ENCODE data around the gene ADAM19.

The ADAM19 gene

DNA sequence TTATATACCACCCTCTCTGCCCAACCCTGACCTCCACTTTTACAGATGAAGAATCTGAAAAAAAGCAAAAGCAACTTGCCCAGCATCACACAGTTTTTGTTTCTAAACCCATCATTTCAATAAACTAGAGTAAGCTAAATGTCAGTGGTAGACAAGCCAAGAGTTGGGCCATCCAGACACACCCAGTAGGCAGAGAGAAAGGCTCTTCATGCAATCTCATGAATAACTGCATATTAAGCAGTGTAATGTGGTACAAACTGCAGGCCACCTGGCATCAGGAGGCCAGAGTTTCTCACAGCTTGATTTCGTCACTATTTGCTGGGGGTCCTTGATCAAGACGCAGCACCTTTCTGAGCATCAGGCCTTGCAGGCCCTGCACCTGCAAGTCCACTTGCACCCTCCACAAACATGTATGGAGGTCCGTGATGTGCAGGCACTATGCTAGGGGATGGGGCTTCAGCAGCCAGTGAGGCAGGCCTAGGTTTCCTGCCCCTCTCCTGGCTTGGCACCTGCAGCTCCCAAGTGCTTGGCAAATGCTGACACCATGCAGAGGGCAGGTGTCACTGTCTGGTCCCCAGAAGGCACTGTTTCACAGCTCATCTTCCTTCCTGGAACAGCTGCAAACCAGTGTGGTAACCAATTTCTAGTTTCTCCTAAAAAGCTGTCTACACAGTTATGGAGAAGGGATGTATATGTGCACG lies 29.8 kb downstream of the ADAM19 start:
- no peak overlapping the region for H3K9ac ChIP-seq (ENCODE audit: low read depth, low read length)

DNA sequence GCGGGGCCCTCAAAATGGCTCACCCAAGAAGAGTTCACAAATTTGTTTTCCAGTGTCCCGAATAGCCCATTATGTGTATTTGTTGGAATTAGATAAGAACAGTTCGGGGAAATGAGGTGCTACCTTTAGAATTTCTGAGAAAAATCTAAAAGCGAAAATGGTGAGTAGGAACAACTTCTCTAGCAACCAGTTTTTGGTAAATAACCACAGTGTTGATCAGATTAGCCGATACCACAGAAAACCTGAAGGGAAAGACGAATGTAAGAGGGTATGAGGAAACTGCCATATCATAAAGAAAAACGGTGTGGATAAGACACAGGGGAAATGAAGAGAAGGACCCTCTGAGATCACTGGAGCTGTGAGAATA lies 31.0 kb downstream of the ADAM19 start:
- H3K27me3 ChIP-seq (ENCODE audit: insufficient read depth, low read length) = no peaks in the 10 kb centered on the region
- no peak overlapping the region for H3K4me3 ChIP-seq (ENCODE audit: low read length)
- H3K4me1 ChIP-seq (ENCODE audit: insufficient read depth, low read length) = peaks cover 12% of the 10 kb centered on the region; the same call in 1 of the 2 replicates
- no peak overlapping the region for H3K9ac ChIP-seq (ENCODE audit: low read depth, low read length)
- H3K36me3 ChIP-seq (ENCODE audit: insufficient read depth, low read depth, low read length) = no peaks in the 10 kb centered on the region
- H3K27ac ChIP-seq (ENCODE audit: low read length) = no peak overlapping the region
- no peaks in the 10 kb centered on the region for H3K9me3 ChIP-seq (ENCODE audit: insufficient read depth, low read depth, low read length)

More for the DNA sequence above, 29.8 kb downstream of the ADAM19 start:
- Histone ChIP-seq H3K4me3 (ENCODE audit: low read length) (no peak overlapping the region), H3K4me1 (ENCODE audit: insufficient read depth, low read length) (peaks cover 11% of the 10 kb centered on the region; the same call in 1 of the 2 replicates), H3K9me3 (ENCODE audit: insufficient read depth, low read depth, low read length) (no peaks in the 10 kb centered on the region), H3K27me3 (ENCODE audit: insufficient read depth, low read length) (no peaks in the 10 kb centered on the region), H3K36me3 (ENCODE audit: insufficient read depth, low read depth, low read length) (no peaks in the 10 kb centered on the region), H3K27ac (ENCODE audit: low read length) (no peak overlapping the region)

DNA sequence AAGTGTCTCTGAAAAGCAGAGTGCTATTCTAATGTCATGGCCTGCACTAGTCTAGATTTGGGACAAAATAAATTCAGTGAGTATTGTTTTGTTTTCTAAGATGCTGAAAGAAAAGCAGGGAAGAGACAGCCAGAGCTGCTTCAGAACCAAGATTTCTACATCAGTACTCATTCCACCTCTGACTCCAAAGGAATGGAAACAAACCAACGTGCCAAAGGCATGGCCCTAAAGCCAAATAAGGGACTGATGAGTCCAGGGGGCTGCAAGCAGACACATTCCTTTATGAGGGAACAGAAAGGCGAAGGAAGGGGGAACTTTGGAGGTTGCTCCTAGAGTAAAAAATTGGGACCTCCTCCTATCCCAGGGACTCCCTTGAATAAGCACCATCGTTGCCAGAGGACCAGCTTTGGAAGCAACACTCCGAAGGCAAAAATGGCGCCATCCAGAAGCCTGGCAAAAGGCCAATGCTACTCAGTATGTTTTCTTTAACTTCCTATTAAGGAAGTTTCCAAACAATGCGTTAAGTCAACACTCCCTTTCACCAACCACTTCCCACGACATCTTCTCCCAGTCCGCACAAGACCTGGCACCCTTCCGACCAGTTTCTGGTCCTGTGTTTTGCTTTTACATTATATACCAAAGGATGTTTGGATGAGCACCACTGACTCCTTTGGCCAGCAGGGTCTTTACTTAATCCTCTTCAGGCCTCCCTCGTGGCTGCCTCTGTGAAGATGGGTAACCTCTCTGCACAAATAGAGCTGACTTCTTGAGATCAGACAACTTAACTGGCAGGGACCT lies 31.6 kb downstream of the ADAM19 start:
- H3K9me3 ChIP-seq (ENCODE audit: insufficient read depth, low read depth, low read length) = no peaks in the 10 kb centered on the region
- H3K4me1 ChIP-seq (ENCODE audit: insufficient read depth, low read length) = peaks cover 12% of the 10 kb centered on the region; the same call in 1 of the 2 replicates
- H3K4me3 ChIP-seq (ENCODE audit: low read length) = no peak overlapping the region
- no peaks in the 10 kb centered on the region for H3K27me3 ChIP-seq (ENCODE audit: insufficient read depth, low read length)
- no peaks in the 10 kb centered on the region for H3K36me3 ChIP-seq (ENCODE audit: insufficient read depth, low read depth, low read length)
- H3K27ac ChIP-seq (ENCODE audit: low read length) = no peak overlapping the region
- no peak overlapping the region for H3K9ac ChIP-seq (ENCODE audit: low read depth, low read length)

DNA sequence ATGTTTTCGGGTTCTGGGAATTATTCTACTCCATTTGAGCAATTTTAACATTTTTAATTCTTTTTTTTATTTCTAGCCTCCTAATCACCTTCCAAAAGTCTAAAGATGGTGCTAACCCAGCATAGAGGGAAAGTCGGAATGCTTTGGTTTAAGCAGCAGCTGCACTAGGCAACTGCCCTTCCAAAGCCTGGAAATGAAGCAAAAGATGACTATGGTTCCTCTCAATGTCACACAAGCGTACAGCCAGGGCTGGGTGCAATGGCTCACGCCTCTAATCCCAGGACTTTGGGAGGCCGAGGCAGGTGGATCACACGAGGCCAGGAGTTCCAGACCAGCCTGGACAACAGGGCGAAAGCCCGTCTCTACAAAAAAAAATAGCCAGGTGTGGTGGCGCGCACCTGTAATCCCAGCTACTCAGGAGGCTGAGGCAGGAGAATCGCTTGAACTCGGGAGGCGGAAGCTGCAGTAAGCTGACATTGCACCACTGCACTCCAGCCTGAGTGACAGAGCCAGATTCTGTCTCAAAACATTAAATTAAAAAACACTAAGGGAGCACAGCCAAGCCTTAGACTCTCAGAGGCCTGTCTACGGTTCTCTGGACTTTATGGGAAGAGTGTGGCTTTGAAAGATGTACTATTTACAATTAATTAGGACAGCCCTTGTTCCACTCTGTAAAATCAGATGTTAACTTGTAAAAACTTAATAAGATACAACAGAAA lies 33.1 kb downstream of the ADAM19 start:
- Histone ChIP-seq H3K27me3 (ENCODE audit: insufficient read depth, low read length) (no peaks in the 10 kb centered on the region), H3K36me3 (ENCODE audit: insufficient read depth, low read depth, low read length) (0 out of 2 replicates have a peak, but pooled peaks cover 2% of the 10 kb centered on the region), H3K9me3 (ENCODE audit: insufficient read depth, low read depth, low read length) (no peaks in the 10 kb centered on the region), H3K27ac (ENCODE audit: low read length) (no peak overlapping the region), H3K4me1 (ENCODE audit: insufficient read depth, low read length) (peaks cover 12% of the 10 kb centered on the region; the same call in 1 of the 2 replicates), H3K9ac (ENCODE audit: low read depth, low read length) (no peak overlapping the region), H3K4me3 (ENCODE audit: low read length) (no peak overlapping the region)

DNA sequence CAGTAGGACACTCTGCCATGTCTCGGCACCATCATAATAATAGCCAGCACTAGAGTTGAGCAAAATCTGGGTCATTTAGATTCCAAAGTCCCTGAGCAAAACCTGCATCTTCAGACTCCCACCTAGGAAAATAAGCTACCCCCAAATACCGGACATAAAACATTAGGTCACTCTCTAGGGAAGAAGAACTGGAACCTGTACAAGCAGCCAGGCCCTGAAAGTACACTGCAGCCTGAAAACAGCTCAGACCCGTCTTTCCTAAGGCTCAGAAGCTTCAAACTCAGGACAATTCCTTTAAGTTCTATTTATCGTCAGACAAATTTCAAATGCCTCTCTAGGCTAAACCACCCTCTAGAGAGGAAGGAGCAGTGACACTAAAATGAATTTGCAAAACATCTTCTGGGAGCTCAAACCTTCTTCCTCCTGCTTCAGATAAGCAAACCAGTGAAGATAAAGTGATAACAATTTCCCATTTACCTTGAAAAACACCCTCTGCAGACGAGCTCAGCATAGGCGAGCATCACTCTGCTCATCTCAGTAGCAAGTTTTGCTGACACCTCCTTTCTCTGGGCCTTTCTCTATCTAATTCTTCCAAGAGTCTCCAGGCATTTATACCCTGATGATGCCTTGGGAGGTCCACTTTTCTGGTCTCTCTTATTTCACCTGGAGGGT lies 34.0 kb downstream of the ADAM19 start:
- H3K4me1 ChIP-seq (ENCODE audit: insufficient read depth, low read length) = peaks cover 12% of the 10 kb centered on the region; the same call in 1 of the 2 replicates
- no peak overlapping the region for H3K4me3 ChIP-seq (ENCODE audit: low read length)
- H3K27ac ChIP-seq (ENCODE audit: low read length) = no peak overlapping the region
- no peak overlapping the region for H3K9ac ChIP-seq (ENCODE audit: low read depth, low read length)
- H3K9me3 ChIP-seq (ENCODE audit: insufficient read depth, low read depth, low read length) = no peaks in the 10 kb centered on the region
- H3K36me3 ChIP-seq (ENCODE audit: insufficient read depth, low read depth, low read length) = peaks cover 3% of the 10 kb centered on the region; the same call in 1 of the 2 replicates
- H3K27me3 ChIP-seq (ENCODE audit: insufficient read depth, low read length) = no peaks in the 10 kb centered on the region

DNA sequence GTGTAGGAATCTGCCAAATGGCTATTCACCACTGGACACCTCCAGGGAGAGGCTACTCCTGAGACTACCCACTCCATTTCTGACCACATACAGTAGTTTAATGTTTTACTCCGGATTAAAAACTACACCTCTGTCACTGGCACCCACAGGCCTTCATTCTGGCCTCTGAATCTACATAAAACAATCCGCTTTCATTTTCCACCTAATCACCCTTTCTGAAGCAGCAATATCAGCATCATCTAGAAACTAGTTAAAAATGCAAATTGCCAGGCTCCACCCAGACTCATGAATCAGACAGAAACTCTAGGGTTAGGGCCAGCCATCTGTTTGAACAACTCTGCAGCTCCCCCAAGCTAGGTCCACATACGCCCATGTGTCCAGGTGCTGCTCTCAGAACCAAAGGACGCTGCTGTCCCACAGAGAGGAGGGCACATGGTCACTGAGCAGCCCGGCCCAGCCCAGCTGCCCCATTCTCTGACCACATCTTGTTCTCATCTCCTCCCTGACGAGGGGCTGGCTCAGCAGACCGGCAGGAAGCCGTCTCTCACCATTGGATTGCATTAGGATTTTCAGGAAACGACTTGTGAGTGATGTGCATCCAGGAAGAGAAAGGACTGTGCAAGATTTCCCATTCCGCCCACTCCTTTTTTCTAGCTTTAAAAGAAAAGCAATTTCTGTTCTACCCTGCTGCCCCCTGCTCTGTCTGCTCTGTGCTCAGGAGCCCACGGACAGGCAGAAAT lies 34.7 kb downstream of the ADAM19 start:
- Histone ChIP-seq H3K4me3 (ENCODE audit: low read length) (no peak overlapping the region), H3K4me1 (ENCODE audit: insufficient read depth, low read length) (peaks cover 12% of the 10 kb centered on the region; the same call in 1 of the 2 replicates), H3K27me3 (ENCODE audit: insufficient read depth, low read length) (no peaks in the 10 kb centered on the region), H3K9ac (ENCODE audit: low read depth, low read length) (no peak overlapping the region), H3K9me3 (ENCODE audit: insufficient read depth, low read depth, low read length) (no peaks in the 10 kb centered on the region), H3K27ac (ENCODE audit: low read length) (no peak overlapping the region), H3K36me3 (ENCODE audit: insufficient read depth, low read depth, low read length) (peaks cover 3% of the 10 kb centered on the region; the same call in 1 of the 2 replicates)

DNA sequence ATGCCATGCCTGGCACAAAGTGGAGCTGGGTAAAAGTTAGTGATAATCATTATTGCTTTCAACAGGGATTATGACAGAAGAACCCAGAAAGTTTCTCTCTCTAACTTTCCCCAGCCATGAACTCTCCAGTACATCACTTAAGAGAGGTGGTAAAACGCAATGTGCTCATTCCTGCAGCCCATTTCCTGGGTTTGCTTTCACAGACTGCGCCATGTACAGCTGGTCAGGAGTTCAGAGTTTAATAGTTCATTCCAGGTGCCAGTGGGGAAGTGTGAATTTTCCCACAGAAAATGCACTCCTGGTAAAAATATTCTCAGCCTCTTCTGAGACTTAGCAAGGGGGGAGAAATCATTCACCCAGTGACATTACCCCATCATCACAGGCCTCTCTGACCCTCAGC lies 35.5 kb downstream of the ADAM19 start:
- Histone ChIP-seq H3K36me3 (ENCODE audit: insufficient read depth, low read depth, low read length) (peaks cover 3% of the 10 kb centered on the region; the same call in 1 of the 2 replicates), H3K9ac (ENCODE audit: low read depth, low read length) (no peak overlapping the region), H3K9me3 (ENCODE audit: insufficient read depth, low read depth, low read length) (no peaks in the 10 kb centered on the region), H3K4me1 (ENCODE audit: insufficient read depth, low read length) (peaks cover 12% of the 10 kb centered on the region; the same call in 1 of the 2 replicates), H3K27ac (ENCODE audit: low read length) (no peak overlapping the region), H3K4me3 (ENCODE audit: low read length) (no peak overlapping the region), H3K27me3 (ENCODE audit: insufficient read depth, low read length) (no peaks in the 10 kb centered on the region)

DNA sequence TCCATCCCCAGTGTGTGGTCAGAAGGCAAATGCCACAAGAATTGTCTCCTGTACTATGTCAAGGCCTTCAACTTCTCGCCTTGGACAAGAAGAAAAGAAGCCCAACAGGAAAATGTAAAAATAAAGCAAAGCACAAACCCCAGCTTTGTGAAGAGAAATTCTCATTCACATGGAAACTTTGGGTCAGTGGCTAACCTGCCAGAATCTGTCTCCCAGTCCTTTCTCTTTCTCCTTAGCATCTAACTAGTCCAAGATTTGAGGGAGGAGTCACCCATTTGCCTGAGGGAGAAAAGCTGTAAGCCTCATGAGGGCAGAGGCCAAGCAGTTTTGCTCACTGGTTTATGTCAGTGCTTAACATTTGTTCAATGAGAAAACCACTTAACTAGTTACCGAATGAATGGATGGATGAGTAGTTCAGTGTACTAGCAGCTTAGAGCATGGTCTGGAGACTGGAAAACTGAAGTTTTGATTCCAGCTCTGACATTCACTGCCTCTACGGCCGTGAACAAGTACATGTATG lies 36.0 kb downstream of the ADAM19 start:
- Histone ChIP-seq H3K36me3 (ENCODE audit: insufficient read depth, low read depth, low read length) (peaks cover 3% of the 10 kb centered on the region; the same call in 1 of the 2 replicates), H3K27me3 (ENCODE audit: insufficient read depth, low read length) (no peaks in the 10 kb centered on the region), H3K27ac (ENCODE audit: low read length) (no peak overlapping the region), H3K4me3 (ENCODE audit: low read length) (no peak overlapping the region), H3K4me1 (ENCODE audit: insufficient read depth, low read length) (peaks cover 12% of the 10 kb centered on the region; the same call in 1 of the 2 replicates), H3K9me3 (ENCODE audit: insufficient read depth, low read depth, low read length) (no peaks in the 10 kb centered on the region), H3K9ac (ENCODE audit: low read depth, low read length) (no peak overlapping the region)

DNA sequence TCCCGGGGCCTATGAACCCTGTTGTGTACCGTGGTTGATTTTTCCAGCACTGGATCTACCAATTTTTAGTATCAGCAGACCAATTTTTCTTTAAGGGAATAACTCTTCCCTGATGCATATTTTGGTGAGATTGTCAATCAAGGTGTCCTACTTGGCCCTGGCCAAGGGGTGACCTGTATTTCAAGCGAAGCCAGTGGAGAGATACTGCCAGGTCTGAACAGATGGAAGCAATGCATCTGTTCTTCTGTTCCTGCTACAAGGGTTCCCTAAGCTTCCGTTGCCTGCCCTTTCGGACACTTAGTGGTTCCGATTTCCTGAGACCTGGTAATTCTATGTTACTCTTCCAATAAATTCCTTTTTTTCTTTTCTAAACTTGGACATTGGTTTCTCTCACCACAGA lies 37.3 kb downstream of the ADAM19 start:
- Histone ChIP-seq H3K36me3 (ENCODE audit: insufficient read depth, low read depth, low read length) (peaks cover 3% of the 10 kb centered on the region; the same call in 1 of the 2 replicates), H3K9me3 (ENCODE audit: insufficient read depth, low read depth, low read length) (no peaks in the 10 kb centered on the region), H3K9ac (ENCODE audit: low read depth, low read length) (no peak overlapping the region), H3K27ac (ENCODE audit: low read length) (no peak overlapping the region), H3K4me3 (ENCODE audit: low read length) (no peak overlapping the region), H3K27me3 (ENCODE audit: insufficient read depth, low read length) (no peaks in the 10 kb centered on the region), H3K4me1 (ENCODE audit: insufficient read depth, low read length) (peaks cover 12% of the 10 kb centered on the region; the same call in 1 of the 2 replicates)

DNA sequence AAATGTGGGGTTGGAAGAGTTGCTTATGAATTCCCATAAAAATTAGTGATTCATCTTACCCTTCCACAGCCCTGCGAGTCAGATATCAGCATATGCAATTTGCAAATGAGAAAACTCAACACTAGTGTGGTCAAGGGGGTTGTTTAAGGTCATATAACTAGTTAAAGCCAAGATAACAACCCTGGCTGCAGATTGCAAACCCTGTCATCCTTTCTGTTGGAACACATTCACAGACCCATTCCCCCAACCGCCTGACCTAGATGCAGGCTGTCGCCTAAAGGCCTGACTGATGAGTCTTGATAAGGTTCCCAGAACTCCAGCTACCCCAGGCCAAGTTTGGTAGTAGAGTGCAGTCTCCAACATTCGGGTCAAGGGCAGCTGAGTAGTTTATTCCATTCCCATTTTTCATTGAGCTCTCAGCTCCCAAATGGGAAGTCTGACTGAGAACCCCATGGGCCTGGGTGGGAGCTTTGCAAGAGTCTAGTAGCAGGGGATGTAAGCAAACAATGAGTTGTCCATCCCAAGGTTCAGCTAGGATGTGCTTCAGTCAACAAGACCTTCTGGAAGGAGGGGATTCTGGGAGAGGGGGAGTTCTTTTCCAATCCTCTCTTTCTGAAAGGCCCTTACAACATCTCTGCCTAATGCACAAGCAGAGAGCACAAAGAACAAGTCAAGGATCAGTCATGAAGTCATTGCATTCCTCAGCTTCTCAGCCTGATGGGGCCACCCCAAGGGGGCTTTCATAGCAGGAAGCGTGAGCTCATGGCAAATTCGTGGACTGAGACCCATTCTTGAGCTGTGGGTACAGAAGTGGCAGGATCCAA lies 40.3 kb downstream of the ADAM19 start:
- Histone ChIP-seq H3K4me1 (ENCODE audit: insufficient read depth, low read length) (no peaks in the 10 kb centered on the region), H3K36me3 (ENCODE audit: insufficient read depth, low read depth, low read length) (peaks cover 3% of the 10 kb centered on the region; the same call in 1 of the 2 replicates), H3K4me3 (ENCODE audit: low read length) (no peak overlapping the region), H3K27ac (ENCODE audit: low read length) (no peak overlapping the region), H3K9ac (ENCODE audit: low read depth, low read length) (no peak overlapping the region), H3K9me3 (ENCODE audit: insufficient read depth, low read depth, low read length) (no peaks in the 10 kb centered on the region), H3K27me3 (ENCODE audit: insufficient read depth, low read length) (no peaks in the 10 kb centered on the region)
